Liver (tissue), 8 donors: ENCODE data around the gene SMIM45.

Source experiments
- DNase-seq: peaks from one replicate; pipeline ENCODE4 v3.0.0-alpha.2; 2017; ENCODE audit warnings: low spot score
- H3K27ac ChIP-seq, 2 donors: one replicate each; pipeline ENCODE4 v1.7.0; 2013; ENCODE audit warnings: inconsistent platforms in 2 of 2, low read length in 2 of 2, control low read depth in 1 of 2, low read depth in 1 of 2, mild to moderate bottlenecking in 1 of 2
- H3K27me3 ChIP-seq, 4 donors: one replicate each; pipeline versions ENCODE4 v1.6.1 to v1.7.0; 2013; ENCODE audit warnings: low read length in 3 of 4, inconsistent platforms in 1 of 4, mild to moderate bottlenecking in 1 of 4, moderate library complexity in 1 of 4; ENCODE audit not compliant: control insufficient read depth in 4 of 4, insufficient read depth in 4 of 4
- H3K36me3 ChIP-seq, 4 donors: one replicate each; pipeline versions ENCODE4 v1.6.1 to v1.7.0; 2013; ENCODE audit warnings: low read length in 3 of 4, mild to moderate bottlenecking in 3 of 4, low read depth in 1 of 4, moderate library complexity in 1 of 4; ENCODE audit not compliant: control insufficient read depth in 4 of 4, insufficient read depth in 3 of 4
- H3K4me1 ChIP-seq, 4 donors: one replicate each; pipeline versions ENCODE4 v1.6.1 to v1.7.0; 2013; ENCODE audit warnings: low read length in 3 of 4, mild to moderate bottlenecking in 3 of 4, moderate library complexity in 1 of 4; ENCODE audit not compliant: control insufficient read depth in 4 of 4, insufficient read depth in 4 of 4
- H3K4me3 ChIP-seq, 3 donors: one replicate each; pipeline versions ENCODE4 v1.6.1 to v1.7.0; 2013; ENCODE audit warnings: low read length in 3 of 3, control low read depth in 1 of 3, low read depth in 1 of 3, mild to moderate bottlenecking in 1 of 3
- H3K9ac ChIP-seq, 2 donors: one replicate each; pipeline ENCODE4 v1.7.0; 2013; ENCODE audit warnings: low read length in 2 of 2, mild to moderate bottlenecking in 2 of 2, moderate library complexity in 2 of 2, control low read depth in 1 of 2, low read depth in 1 of 2
- H3K9me3 ChIP-seq, 4 donors: one replicate each; pipeline versions ENCODE4 v1.6.1 to v1.7.0; 2013; ENCODE audit warnings: low read length in 3 of 4; ENCODE audit not compliant: control insufficient read depth in 4 of 4
- ATF3 ChIP-seq: IDR thresholded peaks from 2 replicates; pipeline ENCODE4 v1.6.1; 2016; ENCODE audit warnings: antibody characterized with exemption
- CTCF ChIP-seq: fragments of 150-350 bp; IDR thresholded peaks from 2 replicates; pipeline ENCODE4 v1.5.1; 2017; ENCODE audit warnings: improper control_type of control experiment, low read depth, low read length; ENCODE audit not compliant: missing input control
- EGR1 ChIP-seq, 2 donors: IDR thresholded peaks; 2 replicates each; pipeline ENCODE4 v1.6.1; 2016 to 2018; ENCODE audit warnings: antibody characterized with exemption in 2 of 2, low read depth in 2 of 2
- FOXA2 ChIP-seq: IDR thresholded peaks from 2 replicates; pipeline ENCODE4 v1.6.1; 2016; ENCODE audit warnings: antibody characterized with exemption
- HNF4A ChIP-seq, 2 donors: conservative IDR thresholded peaks; 2 replicates each; pipeline ENCODE4 v1.6.1; 2016; ENCODE audit warnings: antibody characterized with exemption in 2 of 2, mild to moderate bottlenecking in 2 of 2
- HNF4G ChIP-seq: IDR thresholded peaks from 2 replicates; pipeline ENCODE4 v1.6.1; 2016; ENCODE audit warnings: antibody characterized with exemption
- JUND ChIP-seq, 2 donors: IDR thresholded peaks; 2 replicates each; pipeline ENCODE4 v1.6.1; 2016; ENCODE audit warnings: antibody characterized with exemption in 2 of 2
- MAX ChIP-seq: IDR thresholded peaks from 2 replicates; pipeline ENCODE4 v1.6.1; 2016; ENCODE audit warnings: antibody characterized with exemption
- NR2F2 ChIP-seq: IDR thresholded peaks from 2 replicates; pipeline ENCODE4 v1.6.1; 2016; ENCODE audit warnings: antibody characterized with exemption
- RAD21 ChIP-seq, 2 donors: IDR thresholded peaks; 2 replicates each; pipeline ENCODE4 v1.6.1; 2016; ENCODE audit warnings: antibody characterized with exemption in 2 of 2, mild to moderate bottlenecking in 2 of 2
- REST ChIP-seq: IDR thresholded peaks from 2 replicates; pipeline ENCODE4 v1.6.1; 2016; ENCODE audit warnings: antibody characterized with exemption, mild to moderate bottlenecking
- RXRA ChIP-seq, 2 donors: IDR thresholded peaks; 2 replicates each; pipeline ENCODE4 v1.6.1; 2017 to 2018; ENCODE audit warnings: antibody characterized with exemption in 2 of 2, mild to moderate bottlenecking in 1 of 2
- SP1 ChIP-seq: IDR thresholded peaks from 2 replicates; pipeline ENCODE4 v1.6.1; 2018; ENCODE audit warnings: antibody characterized with exemption, mild to moderate bottlenecking
- YY1 ChIP-seq: IDR thresholded peaks from 2 replicates; pipeline ENCODE4 v1.6.1; 2016; ENCODE audit warnings: antibody characterized with exemption, mild to moderate bottlenecking
- WGBS: extraction: QIAGEN DNeasy Blood & Tissue Kit; methylation state at CpG from one replicate; pipeline ENCODE4 v1.1.7; 2013; 5-methylcytosine and 5-hydroxymethylcytosine counted together
- TF ChIP-seq, protein P1 (sequence below): IDR thresholded peaks from 2 replicates; pipeline ENCODE4 v1.6.1; 2016; ENCODE audit warnings: antibody characterized with exemption
- donor health status: healthy.
- donor health status: healthy.
- donor health status: healthy.
- donor health status: healthy.
- donor health status: healthy.

SMIM45 gene

GRCh38 chr22:42000466-42000865 is 48.5 kb downstream of the SMIM45 start:
- no peak overlapping the region for H3K4me3 ChIP-seq
- H3K4me1 ChIP-seq, result peaks cover 3 to 9% (median 7%) of the 10 kb centered on the region in 4 donors
- peaks cover 0 to 1% (median 0%) of the 10 kb centered on the region in 4 donors for H3K36me3 ChIP-seq
- no peak for DNase-seq
- no peak overlapping the region for H3K27ac ChIP-seq
- no peak for TF ChIP-seq RXRA (IDR thresholded peaks at IDR 0.05)
- no peak for TF ChIP-seq HNF4A (conservative IDR thresholded peaks at IDR 0.05)
- TF ChIP-seq EGR1 (IDR thresholded peaks at IDR 0.05; ENCODE audit: low read depth in 2 of 2), result no peak
- no peak for TF ChIP-seq MAX
- TF ChIP-seq, protein P1, sequence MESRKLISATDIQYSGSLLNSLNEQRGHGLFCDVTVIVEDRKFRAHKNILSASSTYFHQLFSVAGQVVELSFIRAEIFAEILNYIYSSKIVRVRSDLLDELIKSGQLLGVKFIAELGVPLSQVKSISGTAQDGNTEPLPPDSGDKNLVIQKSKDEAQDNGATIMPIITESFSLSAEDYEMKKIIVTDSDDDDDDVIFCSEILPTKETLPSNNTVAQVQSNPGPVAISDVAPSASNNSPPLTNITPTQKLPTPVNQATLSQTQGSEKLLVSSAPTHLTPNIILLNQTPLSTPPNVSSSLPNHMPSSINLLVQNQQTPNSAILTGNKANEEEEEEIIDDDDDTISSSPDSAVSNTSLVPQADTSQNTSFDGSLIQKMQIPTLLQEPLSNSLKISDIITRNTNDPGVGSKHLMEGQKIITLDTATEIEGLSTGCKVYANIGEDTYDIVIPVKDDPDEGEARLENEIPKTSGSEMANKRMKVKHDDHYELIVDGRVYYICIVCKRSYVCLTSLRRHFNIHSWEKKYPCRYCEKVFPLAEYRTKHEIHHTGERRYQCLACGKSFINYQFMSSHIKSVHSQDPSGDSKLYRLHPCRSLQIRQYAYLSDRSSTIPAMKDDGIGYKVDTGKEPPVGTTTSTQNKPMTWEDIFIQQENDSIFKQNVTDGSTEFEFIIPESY, result no peak
- no peak for TF ChIP-seq FOXA2
- no peak for TF ChIP-seq YY1
- no peak for TF ChIP-seq HNF4G
- no peak for TF ChIP-seq RAD21 (IDR thresholded peaks at IDR 0.05)
- no peak overlapping the region for H3K9ac ChIP-seq
- H3K27me3 ChIP-seq, result no peaks in the 10 kb centered on the region
- H3K9me3 ChIP-seq, result no peaks in the 10 kb centered on the region
- WGBS, result 97% methylated on average over 8 of the region's 8 CpGs

GRCh38 chr22:42001121-42001520 is 49.2 kb downstream of the SMIM45 start:
- Histone ChIP-seq H3K27ac (no peak overlapping the region), H3K9me3 (no peaks in the 10 kb centered on the region), H3K9ac (no peak overlapping the region), H3K4me3 (no peak overlapping the region), H3K36me3 (peaks cover 0 to 1% (median 0%) of the 10 kb centered on the region in 4 donors), H3K27me3 (no peaks in the 10 kb centered on the region), H3K4me1 (peaks cover 3 to 9% (median 7%) of the 10 kb centered on the region in 4 donors)
- DNase-seq, result no peak
- 80% methylated on average over 8 of the region's 8 CpGs for WGBS
- no peak for TF ChIP-seq RAD21 (IDR thresholded peaks at IDR 0.05)
- TF ChIP-seq JUND (IDR thresholded peaks at IDR 0.05), result no peak
- TF ChIP-seq YY1, result no peak
- TF ChIP-seq ATF3, result no peak
- no peak for TF ChIP-seq FOXA2
- no peak for TF ChIP-seq CTCF
- TF ChIP-seq SP1, result no peak
- no peak for TF ChIP-seq REST
- TF ChIP-seq EGR1 (IDR thresholded peaks at IDR 0.05; ENCODE audit: low read depth in 2 of 2), result no peak
- no peak for TF ChIP-seq NR2F2
- TF ChIP-seq, protein P1, result no peak
- TF ChIP-seq HNF4G, result no peak
